ENCODE data around the gene GPN2.

DNA sequence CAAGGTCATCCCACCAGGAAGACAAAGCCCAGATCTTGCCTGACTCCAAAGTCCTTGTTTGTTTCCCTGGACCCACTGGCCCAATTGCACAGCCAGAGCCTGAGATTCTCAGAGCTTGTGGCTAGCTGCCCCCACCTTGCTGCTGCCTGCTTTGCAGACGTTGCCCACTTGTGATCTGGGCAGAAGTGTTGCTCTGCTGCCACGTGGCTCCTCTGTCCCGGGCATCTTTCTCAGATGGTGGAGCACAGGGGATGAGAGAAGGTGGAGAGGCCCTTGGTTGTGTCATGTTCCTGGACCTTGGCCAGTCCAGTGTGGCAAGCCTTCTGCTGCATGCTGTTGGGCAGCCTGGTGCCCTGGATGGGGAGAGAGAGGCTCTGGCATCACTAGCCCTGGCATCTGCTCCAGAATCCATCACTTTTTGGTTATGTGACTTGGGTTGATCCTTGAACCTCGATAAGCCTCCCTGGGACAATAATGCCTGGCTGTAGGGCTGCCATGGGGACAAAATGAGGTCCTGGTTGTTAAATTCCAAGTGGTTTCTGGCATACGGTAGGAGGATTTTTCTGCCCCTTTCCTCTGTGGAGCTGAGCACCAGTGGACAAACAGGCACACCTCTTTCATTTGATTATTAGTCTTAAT lies 25.2 kb upstream of the GPN2 start:
- TF ChIP-seq, protein P1, sequence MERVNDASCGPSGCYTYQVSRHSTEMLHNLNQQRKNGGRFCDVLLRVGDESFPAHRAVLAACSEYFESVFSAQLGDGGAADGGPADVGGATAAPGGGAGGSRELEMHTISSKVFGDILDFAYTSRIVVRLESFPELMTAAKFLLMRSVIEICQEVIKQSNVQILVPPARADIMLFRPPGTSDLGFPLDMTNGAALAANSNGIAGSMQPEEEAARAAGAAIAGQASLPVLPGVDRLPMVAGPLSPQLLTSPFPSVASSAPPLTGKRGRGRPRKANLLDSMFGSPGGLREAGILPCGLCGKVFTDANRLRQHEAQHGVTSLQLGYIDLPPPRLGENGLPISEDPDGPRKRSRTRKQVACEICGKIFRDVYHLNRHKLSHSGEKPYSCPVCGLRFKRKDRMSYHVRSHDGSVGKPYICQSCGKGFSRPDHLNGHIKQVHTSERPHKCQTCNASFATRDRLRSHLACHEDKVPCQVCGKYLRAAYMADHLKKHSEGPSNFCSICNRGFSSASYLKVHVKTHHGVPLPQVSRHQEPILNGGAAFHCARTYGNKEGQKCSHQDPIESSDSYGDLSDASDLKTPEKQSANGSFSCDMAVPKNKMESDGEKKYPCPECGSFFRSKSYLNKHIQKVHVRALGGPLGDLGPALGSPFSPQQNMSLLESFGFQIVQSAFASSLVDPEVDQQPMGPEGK (CRISPR knock-in tag; IDR thresholded peaks at IDR 0.05; ENCODE audit: borderline replicate concordance) = no peak
- TF ChIP-seq, protein P2, sequence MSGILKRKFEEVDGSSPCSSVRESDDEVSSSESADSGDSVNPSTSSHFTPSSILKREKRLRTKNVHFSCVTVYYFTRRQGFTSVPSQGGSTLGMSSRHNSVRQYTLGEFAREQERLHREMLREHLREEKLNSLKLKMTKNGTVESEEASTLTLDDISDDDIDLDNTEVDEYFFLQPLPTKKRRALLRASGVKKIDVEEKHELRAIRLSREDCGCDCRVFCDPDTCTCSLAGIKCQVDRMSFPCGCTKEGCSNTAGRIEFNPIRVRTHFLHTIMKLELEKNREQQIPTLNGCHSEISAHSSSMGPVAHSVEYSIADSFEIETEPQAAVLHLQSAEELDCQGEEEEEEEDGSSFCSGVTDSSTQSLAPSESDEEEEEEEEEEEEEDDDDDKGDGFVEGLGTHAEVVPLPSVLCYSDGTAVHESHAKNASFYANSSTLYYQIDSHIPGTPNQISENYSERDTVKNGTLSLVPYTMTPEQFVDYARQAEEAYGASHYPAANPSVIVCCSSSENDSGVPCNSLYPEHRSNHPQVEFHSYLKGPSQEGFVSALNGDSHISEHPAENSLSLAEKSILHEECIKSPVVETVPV (CRISPR knock-in tag; IDR thresholded peaks at IDR 0.05) = no peak
- TF ChIP-seq TCF4 (CRISPR knock-in tag; IDR thresholded peaks at IDR 0.05; ENCODE audit: borderline replicate concordance) (no peak), ESRRG (CRISPR knock-in tag; IDR thresholded peaks at IDR 0.05) (no peak), BACH2 (CRISPR knock-in tag; IDR thresholded peaks at IDR 0.05; ENCODE audit: borderline replicate concordance) (no peak), ZFP3 (CRISPR knock-in tag; IDR thresholded peaks at IDR 0.05) (no peak), ZNF8 (CRISPR knock-in tag; IDR thresholded peaks at IDR 0.05) (no peak)
- TF ChIP-seq, protein P3, sequence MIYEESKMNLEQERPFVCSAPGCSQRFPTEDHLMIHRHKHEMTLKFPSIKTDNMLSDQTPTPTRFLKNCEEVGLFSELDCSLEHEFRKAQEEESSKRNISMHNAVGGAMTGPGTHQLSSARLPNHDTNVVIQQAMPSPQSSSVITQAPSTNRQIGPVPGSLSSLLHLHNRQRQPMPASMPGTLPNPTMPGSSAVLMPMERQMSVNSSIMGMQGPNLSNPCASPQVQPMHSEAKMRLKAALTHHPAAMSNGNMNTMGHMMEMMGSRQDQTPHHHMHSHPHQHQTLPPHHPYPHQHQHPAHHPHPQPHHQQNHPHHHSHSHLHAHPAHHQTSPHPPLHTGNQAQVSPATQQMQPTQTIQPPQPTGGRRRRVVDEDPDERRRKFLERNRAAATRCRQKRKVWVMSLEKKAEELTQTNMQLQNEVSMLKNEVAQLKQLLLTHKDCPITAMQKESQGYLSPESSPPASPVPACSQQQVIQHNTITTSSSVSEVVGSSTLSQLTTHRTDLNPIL (CRISPR knock-in tag; IDR thresholded peaks at IDR 0.05; ENCODE audit: low read depth) = no peak

Measured in SK-N-SH treated with all-trans-retinoic acid at 6 μM for 48 hours (cell line).